ENCODE measurements around the gene MC1R. TPM values are rescaled to one million over a fixed set of nuclear protein-coding genes. Genes with fewer than 3 reads are reported as not detected.

Gene MC1R
- total RNA-seq, 1 donor from 2014 or later: 9.2 TPM

- no peak for DNase-seq (ENCODE audit: low read depth)
- H3K9me3 ChIP-seq (ENCODE audit: insufficient read depth, low read depth, low read length): no peaks in the 10 kb centered on the region
- H3K36me3 ChIP-seq (ENCODE audit: insufficient read depth, low read length): peaks cover 32% of the 10 kb centered on the region
- H3K27me3 Mint-ChIP-seq (ENCODE audit: low read depth, unreplicated experiment): no peaks in the 10 kb centered on the region
- H3K4me3 ChIP-seq (ENCODE audit: insufficient read depth, low read depth, low read length): no peak overlapping the region
- no peak overlapping the region for H3K27ac ChIP-seq (ENCODE audit: low read depth, low read length)
- no peak overlapping the region for H3K9ac ChIP-seq (ENCODE audit: low read length)
- peaks cover 58% of the 10 kb centered on the region for H4K20me1 ChIP-seq (ENCODE audit: insufficient read depth, low read length)
- peaks cover 22% of the 10 kb centered on the region for H3K36me3 Mint-ChIP-seq (ENCODE audit: low read depth, unreplicated experiment)
- TF ChIP-seq EZH2 (IDR thresholded peaks at IDR 0.05; ENCODE audit: insufficient read depth, low read length): no peak
- TF ChIP-seq, protein P1, sequence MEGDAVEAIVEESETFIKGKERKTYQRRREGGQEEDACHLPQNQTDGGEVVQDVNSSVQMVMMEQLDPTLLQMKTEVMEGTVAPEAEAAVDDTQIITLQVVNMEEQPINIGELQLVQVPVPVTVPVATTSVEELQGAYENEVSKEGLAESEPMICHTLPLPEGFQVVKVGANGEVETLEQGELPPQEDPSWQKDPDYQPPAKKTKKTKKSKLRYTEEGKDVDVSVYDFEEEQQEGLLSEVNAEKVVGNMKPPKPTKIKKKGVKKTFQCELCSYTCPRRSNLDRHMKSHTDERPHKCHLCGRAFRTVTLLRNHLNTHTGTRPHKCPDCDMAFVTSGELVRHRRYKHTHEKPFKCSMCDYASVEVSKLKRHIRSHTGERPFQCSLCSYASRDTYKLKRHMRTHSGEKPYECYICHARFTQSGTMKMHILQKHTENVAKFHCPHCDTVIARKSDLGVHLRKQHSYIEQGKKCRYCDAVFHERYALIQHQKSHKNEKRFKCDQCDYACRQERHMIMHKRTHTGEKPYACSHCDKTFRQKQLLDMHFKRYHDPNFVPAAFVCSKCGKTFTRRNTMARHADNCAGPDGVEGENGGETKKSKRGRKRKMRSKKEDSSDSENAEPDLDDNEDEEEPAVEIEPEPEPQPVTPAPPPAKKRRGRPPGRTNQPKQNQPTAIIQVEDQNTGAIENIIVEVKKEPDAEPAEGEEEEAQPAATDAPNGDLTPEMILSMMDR (IDR thresholded peaks at IDR 0.05; ENCODE audit: insufficient read depth, low read depth, low read length): no peak
- no peaks in the 10 kb centered on the region for H3K4me1 ChIP-seq (ENCODE audit: insufficient read depth, low read length)
- FAIRE-seq: no peak
- H2AFZ ChIP-seq (ENCODE audit: low read depth, low read length): no peak overlapping the region
- H3K4me2 ChIP-seq (ENCODE audit: low read length): no peak overlapping the region
- peaks cover 24% of the 10 kb centered on the region for H3K79me2 ChIP-seq (ENCODE audit: insufficient read depth, low read length)
- no peak overlapping the region for H3K4me3 Mint-ChIP-seq (ENCODE audit: unreplicated experiment)
- no peak overlapping the region for H3K27ac Mint-ChIP-seq (ENCODE audit: unreplicated experiment)
- H3K27me3 ChIP-seq (ENCODE audit: insufficient read depth, low read length): no peaks in the 10 kb centered on the region
- no peaks in the 10 kb centered on the region for H3K9me3 Mint-ChIP-seq (ENCODE audit: unreplicated experiment)
- peaks cover 2% of the 10 kb centered on the region for H3K4me1 Mint-ChIP-seq (ENCODE audit: low read depth, unreplicated experiment)
Measured at GRCh38 chr16:89936508-89936907, 17.8 kb downstream of the MC1R start.

- Histone ChIP-seq H3K27me3 (ENCODE audit: insufficient read depth, low read length) (no peaks in the 10 kb centered on the region), H3K9me3 (ENCODE audit: insufficient read depth, low read depth, low read length) (no peaks in the 10 kb centered on the region), H3K9ac (ENCODE audit: low read length) (no peak overlapping the region), H3K27ac (ENCODE audit: low read depth, low read length) (no peak overlapping the region), H4K20me1 (ENCODE audit: insufficient read depth, low read length) (peaks cover 54% of the 10 kb centered on the region), H3K4me1 (ENCODE audit: insufficient read depth, low read length) (no peaks in the 10 kb centered on the region), H3K4me3 (ENCODE audit: insufficient read depth, low read depth, low read length) (no peak overlapping the region), H3K4me2 (ENCODE audit: low read length) (no peak overlapping the region), H3K36me3 (ENCODE audit: insufficient read depth, low read length) (peaks cover 28% of the 10 kb centered on the region), H3K79me2 (ENCODE audit: insufficient read depth, low read length) (peaks cover 19% of the 10 kb centered on the region), H2AFZ (ENCODE audit: low read depth, low read length) (no peak overlapping the region)
- DNase-seq (ENCODE audit: low read depth) (no peak), FAIRE-seq (no peak)
- H3K4me3 Mint-ChIP-seq (ENCODE audit: unreplicated experiment): no peak overlapping the region
- H3K27ac Mint-ChIP-seq (ENCODE audit: unreplicated experiment): no peak overlapping the region
- no peaks in the 10 kb centered on the region for H3K9me3 Mint-ChIP-seq (ENCODE audit: unreplicated experiment)
- H3K36me3 Mint-ChIP-seq (ENCODE audit: low read depth, unreplicated experiment): peaks cover 20% of the 10 kb centered on the region
- no peaks in the 10 kb centered on the region for H3K27me3 Mint-ChIP-seq (ENCODE audit: low read depth, unreplicated experiment)
- H3K4me1 Mint-ChIP-seq (ENCODE audit: low read depth, unreplicated experiment): peaks cover 2% of the 10 kb centered on the region
- TF ChIP-seq, protein P1 (IDR thresholded peaks at IDR 0.05; ENCODE audit: insufficient read depth, low read depth, low read length): no peak
- TF ChIP-seq EZH2 (IDR thresholded peaks at IDR 0.05; ENCODE audit: insufficient read depth, low read length): no peak
Measured at GRCh38 chr16:89936981-89937380, 18.3 kb downstream of the MC1R start.

DNA sequence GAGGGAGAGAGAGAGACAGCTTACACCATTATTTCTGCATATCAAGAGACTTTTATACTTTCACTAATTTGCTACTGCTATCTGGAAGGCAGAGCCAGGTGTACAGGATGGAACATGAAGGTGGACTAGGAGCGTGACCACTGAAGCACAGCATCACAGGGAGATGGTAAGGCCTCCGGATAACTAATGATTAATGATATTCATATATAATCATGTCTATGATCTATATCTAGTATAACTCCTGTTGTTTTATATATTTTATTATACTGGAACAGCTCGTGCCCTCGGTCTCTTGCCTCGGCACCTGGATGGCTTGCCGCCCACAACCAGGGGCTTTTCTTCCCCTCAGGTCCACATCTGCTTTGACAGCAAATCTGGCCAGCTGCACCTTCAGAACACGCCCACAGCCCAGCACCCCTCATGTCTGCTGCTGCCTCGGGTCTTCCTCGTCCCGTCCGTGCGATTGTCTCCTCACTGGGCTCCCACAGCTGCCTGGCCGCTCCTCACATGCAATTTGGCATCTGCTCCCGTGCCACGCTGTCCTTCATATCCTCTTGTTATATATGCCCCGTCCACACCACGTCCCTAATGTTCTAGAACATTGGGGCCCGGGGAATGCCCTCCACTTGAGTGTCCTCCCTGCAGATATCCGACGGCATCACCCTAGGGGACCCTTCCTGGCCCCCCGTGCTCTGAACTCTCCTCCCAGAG lies 19.7 kb downstream of the MC1R start:
- H3K4me3 ChIP-seq (ENCODE audit: insufficient read depth, low read depth, low read length): no peak overlapping the region
- H3K79me2 ChIP-seq (ENCODE audit: insufficient read depth, low read length): peaks cover 8% of the 10 kb centered on the region
- Mint-ChIP-seq H3K36me3 (ENCODE audit: low read depth, unreplicated experiment) (peaks cover 17% of the 10 kb centered on the region), H3K27me3 (ENCODE audit: low read depth, unreplicated experiment) (no peaks in the 10 kb centered on the region), H3K9me3 (ENCODE audit: unreplicated experiment) (no peaks in the 10 kb centered on the region), H3K4me1 (ENCODE audit: low read depth, unreplicated experiment) (peaks cover 2% of the 10 kb centered on the region), H3K4me3 (ENCODE audit: unreplicated experiment) (no peak overlapping the region), H3K27ac (ENCODE audit: unreplicated experiment) (peak overlapping the region; percentile 6)
- peaks cover 15% of the 10 kb centered on the region for H3K36me3 ChIP-seq (ENCODE audit: insufficient read depth, low read length)
- H4K20me1 ChIP-seq (ENCODE audit: insufficient read depth, low read length): peaks cover 40% of the 10 kb centered on the region
- TF ChIP-seq EZH2 (IDR thresholded peaks at IDR 0.05; ENCODE audit: insufficient read depth, low read length): no peak
- TF ChIP-seq, protein P1 (IDR thresholded peaks at IDR 0.05; ENCODE audit: insufficient read depth, low read depth, low read length): no peak
- no peak overlapping the region for H2AFZ ChIP-seq (ENCODE audit: low read depth, low read length)
- H3K9ac ChIP-seq (ENCODE audit: low read length): no peak overlapping the region
- H3K4me2 ChIP-seq (ENCODE audit: low read length): no peak overlapping the region
- DNase-seq (ENCODE audit: low read depth) (no peak), FAIRE-seq (no peak)
- H3K27me3 ChIP-seq (ENCODE audit: insufficient read depth, low read length): no peaks in the 10 kb centered on the region
- no peaks in the 10 kb centered on the region for H3K9me3 ChIP-seq (ENCODE audit: insufficient read depth, low read depth, low read length)
- no peaks in the 10 kb centered on the region for H3K4me1 ChIP-seq (ENCODE audit: insufficient read depth, low read length)
- no peak overlapping the region for H3K27ac ChIP-seq (ENCODE audit: low read depth, low read length)
